Activated CD8-positive, alpha-beta T cell treated with anti-CD3 and anti-CD28 coated beads for 36 hours (primary cell): ENCODE measurements around the gene TGFBRAP1. TPM values are rescaled to one million over a fixed set of nuclear protein-coding genes. Genes with fewer than 3 reads are reported as not detected.

ENCODE experiments used
- total RNA-seq, 2 experiments: library from RNA; stranded (reverse); gene quantifications; one replicate each; pipeline ENCODE4 v1.2.3, GENCODE V29; 2021

The TGFBRAP1 gene
- total RNA-seq, 2 experiments from 2014 or later = 17.9 to 20.2 TPM

Other genes starting within 250 kb of the TGFBRAP1 start
- gene GPR45, start 88.0 kb downstream of the TGFBRAP1 start, total RNA-seq = not detected
- 10 to 100 TPM; 22.3 to 23.3 TPM for gene C2orf49, start 7.8 kb upstream of the TGFBRAP1 start, total RNA-seq
- gene FHL2, start 69.3 kb upstream of the TGFBRAP1 start, total RNA-seq = 1 to 10 TPM; 3.3 to 4.4 TPM